HCT116 (cell line): ENCODE results near the gene SCG3.
"Not testable (repeated sequence)": the region's sequence is repeated elsewhere in the genome, so short reads cannot be mapped to it uniquely, and the experiment has no call there.

ENCODE experiments used
- POLR2AphosphoS5 ChIP-seq: IDR thresholded peaks from 2 replicates; pipeline ENCODE4 v1.6.1; 2011; ENCODE audit warnings: mild to moderate bottlenecking, low read depth, low read length, moderate library complexity
- SP1 ChIP-seq: IDR thresholded peaks from 2 replicates; pipeline ENCODE4 v1.6.1; 2012; ENCODE audit warnings: low read depth
- TCF7L2 ChIP-seq: IDR thresholded peaks from 2 replicates; pipeline ENCODE4 v1.7.0; 2011; ENCODE audit warnings: borderline replicate concordance, inconsistent platforms; ENCODE audit not compliant: insufficient read depth, insufficient read length; ENCODE audit errors: extremely low read depth
- ZBTB33 ChIP-seq: IDR thresholded peaks from 2 replicates; pipeline ENCODE4 v1.6.1; 2011; ENCODE audit warnings: mild to moderate bottlenecking, low read length, moderate library complexity; ENCODE audit not compliant: insufficient replicate concordance; ENCODE audit errors: extremely low read depth
- ZNF274 ChIP-seq: fragments of 200-500 bp; sonication (Bioruptor generic); IDR thresholded peaks from 2 replicates; pipeline ENCODE4 v1.6.1; 2014; ENCODE audit warnings: mild to moderate bottlenecking, low read depth, low read length, inconsistent platforms
- TF ChIP-seq, protein P1 (sequence below), 3 experiments: fragments of 200-600 bp in 1 of 3; sonication (generic) in 1 of 3; IDR thresholded peaks in 2 of 3; conservative IDR thresholded peaks in 1 of 3; 2 replicates each; pipeline ENCODE4 v1.5.1; 2012 to 2017; ENCODE audit warnings: low read depth in 2 of 3, low read length in 2 of 3, antibody characterized with exemption in 1 of 3, borderline replicate concordance in 1 of 3, control low read depth in 1 of 3, mild to moderate bottlenecking in 1 of 3, mixed read lengths in 1 of 3, mixed run types in 1 of 3, moderate library complexity in 1 of 3; ENCODE audit not compliant: insufficient read depth in 1 of 3
- TF ChIP-seq, protein P2 (sequence below): IDR thresholded peaks from 2 replicates; pipeline ENCODE4 v1.6.1; 2012

DNA sequence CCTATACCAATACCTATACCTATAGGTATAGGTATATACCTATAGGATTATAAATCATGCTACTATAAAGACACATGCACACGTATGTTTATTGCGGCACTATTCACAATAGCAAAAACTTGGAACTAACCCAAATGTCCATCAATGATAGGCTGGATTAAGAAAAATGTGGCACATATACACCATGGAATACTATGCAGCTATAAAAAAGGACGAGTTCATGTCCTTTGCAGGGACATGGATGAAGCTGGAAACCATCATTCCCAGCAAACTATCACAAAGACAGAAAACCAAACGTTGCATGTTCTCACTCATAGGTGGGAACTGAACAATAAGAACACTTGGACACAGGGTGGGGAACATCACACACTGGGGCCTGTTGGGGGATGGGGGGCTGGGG is 32.7 kb upstream of the SCG3 start:
- TF ChIP-seq ZNF274, TCF7L2, ZBTB33, SP1, POLR2AphosphoS5: not testable (repeated sequence)
- TF ChIP-seq, protein P1, sequence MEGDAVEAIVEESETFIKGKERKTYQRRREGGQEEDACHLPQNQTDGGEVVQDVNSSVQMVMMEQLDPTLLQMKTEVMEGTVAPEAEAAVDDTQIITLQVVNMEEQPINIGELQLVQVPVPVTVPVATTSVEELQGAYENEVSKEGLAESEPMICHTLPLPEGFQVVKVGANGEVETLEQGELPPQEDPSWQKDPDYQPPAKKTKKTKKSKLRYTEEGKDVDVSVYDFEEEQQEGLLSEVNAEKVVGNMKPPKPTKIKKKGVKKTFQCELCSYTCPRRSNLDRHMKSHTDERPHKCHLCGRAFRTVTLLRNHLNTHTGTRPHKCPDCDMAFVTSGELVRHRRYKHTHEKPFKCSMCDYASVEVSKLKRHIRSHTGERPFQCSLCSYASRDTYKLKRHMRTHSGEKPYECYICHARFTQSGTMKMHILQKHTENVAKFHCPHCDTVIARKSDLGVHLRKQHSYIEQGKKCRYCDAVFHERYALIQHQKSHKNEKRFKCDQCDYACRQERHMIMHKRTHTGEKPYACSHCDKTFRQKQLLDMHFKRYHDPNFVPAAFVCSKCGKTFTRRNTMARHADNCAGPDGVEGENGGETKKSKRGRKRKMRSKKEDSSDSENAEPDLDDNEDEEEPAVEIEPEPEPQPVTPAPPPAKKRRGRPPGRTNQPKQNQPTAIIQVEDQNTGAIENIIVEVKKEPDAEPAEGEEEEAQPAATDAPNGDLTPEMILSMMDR (IDR thresholded peaks at IDR 0.05 in 2 of 3, conservative IDR thresholded peaks at IDR 0.05 in 1 of 3; ENCODE audit: borderline replicate concordance in 1 of 3, insufficient read depth in 1 of 3, low read depth in 2 of 3, low read length in 2 of 3) = not testable (repeated sequence)
- TF ChIP-seq, protein P2, sequence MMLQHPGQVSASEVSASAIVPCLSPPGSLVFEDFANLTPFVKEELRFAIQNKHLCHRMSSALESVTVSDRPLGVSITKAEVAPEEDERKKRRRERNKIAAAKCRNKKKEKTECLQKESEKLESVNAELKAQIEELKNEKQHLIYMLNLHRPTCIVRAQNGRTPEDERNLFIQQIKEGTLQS = not testable (repeated sequence)
